A172 (cell line): ENCODE results near the gene ADGRE2. TPM values are rescaled to one million over a fixed set of nuclear protein-coding genes. Genes with fewer than 3 reads are reported as not detected.

Experiments used
- total RNA-seq: library from RNA; depleted of rRNA; stranded (reverse); fragments of >200 nt; shearing (Covaris generic); gene quantifications from 2 replicates; pipeline ENCODE4 v1.2.3, GENCODE V29; 2014; rRNA removed

Gene ADGRE2
- total RNA-seq, 1 experiment from 2014 or later: 0.02 TPM

Other genes with a start within 250 kb of the ADGRE2 start
- 69.6 and 81.8 TPM in 2 replicates for gene TECR, start 249.0 kb downstream of the ADGRE2 start, total RNA-seq
- gene NDUFB7, start 206.5 kb downstream of the ADGRE2 start, total RNA-seq: 340 and 446 TPM in 2 replicates
- not detected in 2 replicates for gene CLEC17A, start 195.5 kb downstream of the ADGRE2 start, total RNA-seq
- not detected in 2 replicates for gene ADGRE3, start 103.7 kb downstream of the ADGRE2 start, total RNA-seq
- 11.7 and 15.4 TPM in 2 replicates for gene ZNF333, start 88.5 kb downstream of the ADGRE2 start, total RNA-seq
- not detected in 2 replicates for gene OR7A5, start 56.6 kb upstream of the ADGRE2 start, total RNA-seq
- gene OR7C1, start 56.6 kb upstream of the ADGRE2 start, total RNA-seq: not detected in 2 replicates
- not detected in 2 replicates for gene OR7A10, start 70.4 kb upstream of the ADGRE2 start, total RNA-seq
- not detected in 2 replicates for gene OR7A17, start 107.6 kb upstream of the ADGRE2 start, total RNA-seq
- gene OR7C2, start 162.9 kb upstream of the ADGRE2 start, total RNA-seq: not detected in 2 replicates
- not detected in 2 replicates for gene SLC1A6, start 201.3 kb upstream of the ADGRE2 start, total RNA-seq